Kasumi-1 (cell line): ENCODE data around the gene MYBPC3.
A peak's percentile ranks its signal among the peaks of the same experiment; 100 is the strongest.

Source experiments
- DNase-seq, 2 experiments: peaks; one replicate each; lab custom pipeline; 2025; lab: John Stamatoyannopoulos, UW

Gene MYBPC3

DNA sequence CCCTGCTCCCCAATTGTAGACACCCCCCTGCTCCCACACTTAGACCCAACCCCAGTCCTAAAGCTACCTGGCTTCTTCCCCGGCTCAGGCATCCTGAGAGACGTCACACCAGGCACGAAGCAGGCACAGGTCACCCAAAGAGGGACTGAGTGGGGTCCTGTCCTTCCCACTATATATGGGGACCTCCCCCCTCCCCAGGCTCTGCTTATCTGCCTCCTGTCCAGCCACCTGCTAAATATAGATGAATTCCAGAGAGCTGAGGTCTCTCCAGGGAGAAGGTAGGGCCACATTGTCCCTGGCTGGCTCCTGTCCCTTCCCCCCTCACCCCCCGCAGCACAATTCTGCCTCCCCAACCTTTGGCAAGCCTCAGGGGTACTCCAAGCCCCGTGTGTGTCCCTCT, at the start of gene MYBPC3:
Gene MYBPC3, minus strand, starts transcription at position 147 of the 400 bp plus-strand sequence. Its CDS starts 55 bp downstream, at position 92.
- no peak for DNase-seq

DNA sequence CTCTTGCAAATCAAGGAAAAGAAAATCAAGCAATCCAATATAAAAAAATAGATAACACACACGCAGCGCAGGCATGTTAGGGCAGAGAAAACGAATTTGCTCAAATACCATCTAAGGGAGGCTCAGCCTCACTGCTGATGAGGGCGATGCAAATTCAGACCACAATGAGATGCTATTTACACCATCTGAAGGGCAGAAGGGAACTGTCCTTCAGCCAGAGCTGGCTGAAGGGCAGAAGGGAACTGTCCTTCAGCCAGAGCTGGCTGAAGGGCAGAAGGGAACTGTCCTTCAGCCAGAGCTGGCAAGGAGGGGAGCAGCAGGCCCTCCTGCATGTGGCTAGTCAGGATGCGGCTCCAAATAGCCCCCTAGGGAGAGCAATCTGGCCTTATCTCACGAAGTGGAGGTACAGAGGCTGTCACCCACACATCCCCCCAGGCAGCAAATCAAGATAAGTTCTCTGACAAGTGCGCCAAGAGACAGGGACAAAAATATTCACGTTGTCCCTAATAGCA, 48.3 kb upstream of the MYBPC3 start:
- no peak for DNase-seq

DNA sequence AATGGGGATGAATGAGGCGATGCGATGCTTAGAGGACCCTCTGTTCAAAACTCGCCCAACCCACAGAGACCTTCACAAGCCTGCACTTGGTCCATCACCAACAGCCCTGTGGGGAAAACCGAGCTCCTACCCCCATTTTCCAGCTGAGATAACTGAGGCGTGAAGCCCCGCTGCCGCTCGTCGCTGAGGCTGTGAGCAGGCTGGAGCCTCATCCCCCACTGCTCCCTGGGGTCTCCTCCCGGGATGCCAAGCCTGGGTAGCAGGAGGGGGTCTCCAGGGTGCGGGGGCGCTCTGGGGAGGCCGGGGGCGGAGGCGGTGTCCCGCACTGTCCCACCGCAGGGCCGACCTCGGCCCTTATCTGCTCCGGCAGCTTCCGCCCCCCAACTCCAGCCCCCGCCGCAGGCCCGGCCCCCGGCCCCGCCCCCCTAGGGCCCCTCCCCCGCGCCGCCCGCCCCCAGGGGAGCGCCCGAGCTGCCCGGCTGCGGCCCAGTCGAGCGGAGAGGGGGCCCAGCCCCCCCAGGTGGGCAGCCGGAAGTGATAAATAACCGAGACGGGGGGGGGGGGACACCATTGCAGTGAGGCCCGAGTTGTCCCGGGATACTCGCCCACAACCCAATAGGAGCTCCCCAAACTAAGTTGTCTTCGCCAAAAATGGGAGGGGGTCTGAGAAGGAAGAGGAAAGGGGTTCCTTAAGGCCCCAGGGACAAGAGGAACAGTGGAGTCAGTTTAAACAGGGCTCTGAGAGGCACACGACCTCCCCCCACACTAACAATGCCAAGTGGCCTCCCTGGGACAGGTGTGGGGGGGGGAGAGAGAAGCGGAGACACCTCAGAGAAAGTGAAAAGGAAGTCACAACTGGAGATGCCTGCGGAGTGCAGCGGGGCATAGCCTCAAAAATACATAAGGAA, 47.6 kb upstream of the MYBPC3 start:
- DNase-seq, result no peak

DNA sequence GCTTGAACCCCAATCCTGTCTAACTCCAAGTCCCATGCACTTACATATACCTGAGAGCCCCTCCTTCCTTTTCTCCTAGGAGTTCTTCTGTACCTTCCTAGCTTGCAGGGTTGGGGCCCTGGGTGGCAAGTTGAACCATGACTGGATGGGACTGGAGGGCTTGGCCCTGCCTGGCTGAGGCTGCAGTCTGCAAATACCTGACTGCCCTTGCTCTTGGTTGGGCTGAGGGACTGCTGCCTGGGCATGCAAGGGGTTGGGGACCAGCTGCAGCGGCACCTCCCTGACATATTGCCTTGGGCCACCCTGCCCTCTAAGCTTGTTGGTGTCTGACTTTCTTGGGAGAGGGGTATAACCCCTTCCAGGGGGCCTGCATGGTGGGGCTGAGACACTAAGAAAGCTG, 46.0 kb upstream of the MYBPC3 start:
- no peak for DNase-seq

DNA sequence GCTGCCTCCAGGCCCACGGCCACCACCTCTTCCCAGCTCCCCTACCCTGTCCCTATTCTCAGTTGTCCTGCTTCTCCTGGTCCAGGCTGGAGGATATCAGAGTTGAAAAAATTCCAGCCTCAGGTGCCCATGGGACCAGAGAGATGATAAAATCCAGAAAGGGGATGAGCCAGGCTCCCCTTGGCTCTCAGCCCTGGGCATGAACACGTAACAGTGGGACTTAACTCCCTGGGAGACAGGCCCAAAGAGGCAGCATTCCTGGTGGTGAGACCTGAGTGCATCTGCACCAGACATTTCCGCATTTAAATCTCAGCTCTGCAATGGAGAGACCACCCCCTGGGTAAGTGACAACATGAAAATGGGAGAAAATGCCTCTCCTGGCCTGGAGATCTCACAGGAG, 45.5 kb upstream of the MYBPC3 start:
- no peak for DNase-seq

DNA sequence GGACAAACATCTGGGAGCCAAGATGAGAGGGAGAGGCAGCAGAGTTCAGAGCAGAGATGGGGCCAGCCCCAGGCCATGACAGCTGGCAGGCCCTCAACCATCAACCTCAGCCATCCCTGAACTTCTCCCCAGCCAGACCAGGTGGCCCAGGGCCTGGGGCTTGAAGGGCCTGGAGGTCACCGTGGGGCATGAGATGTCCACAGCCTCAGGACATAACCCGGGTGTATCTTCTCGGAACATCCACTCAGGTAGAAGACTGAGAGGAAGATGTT, 43.5 kb upstream of the MYBPC3 start:
- no peak for DNase-seq

DNA sequence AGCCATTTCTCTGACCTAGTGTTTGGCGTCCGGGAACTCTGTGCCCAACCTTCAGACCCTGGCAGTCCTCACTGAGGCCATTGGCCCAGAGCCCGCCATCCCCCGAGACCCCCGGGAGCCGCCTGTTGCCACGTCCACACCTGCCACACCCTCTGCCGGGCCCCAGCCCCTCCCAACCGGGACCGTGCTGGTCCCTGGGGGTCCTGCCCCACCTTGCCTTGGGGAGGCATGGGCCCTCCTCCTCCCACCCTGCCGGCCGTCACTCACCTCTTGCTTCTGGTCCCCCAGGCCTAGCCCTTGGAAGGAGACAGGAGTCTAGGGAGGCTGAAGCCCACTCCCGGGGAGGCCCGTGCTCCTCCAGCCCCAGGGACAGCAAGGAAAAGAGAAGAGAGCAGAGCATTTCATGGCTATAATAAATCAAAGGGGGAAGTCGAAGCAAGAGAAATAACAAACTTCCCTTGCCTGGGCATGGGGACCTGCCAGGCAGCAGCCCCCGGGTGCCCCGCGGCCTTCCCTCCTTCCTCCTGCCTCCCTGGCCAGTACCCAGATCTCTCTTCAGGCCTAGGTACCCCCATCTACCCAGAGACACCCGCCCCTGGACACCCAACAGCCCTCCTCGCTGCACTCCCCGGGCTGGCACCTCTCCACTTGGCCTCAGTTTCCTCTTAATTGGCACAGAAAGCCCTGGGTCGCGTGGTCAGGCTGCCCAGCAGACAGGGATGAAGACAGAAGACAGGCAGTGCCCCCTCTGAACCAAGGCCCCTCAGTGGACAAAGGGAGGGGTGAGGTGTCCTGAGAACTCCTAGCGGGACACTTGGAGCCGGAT, 42.9 kb upstream of the MYBPC3 start:
- DNase-seq, result no peak

DNA sequence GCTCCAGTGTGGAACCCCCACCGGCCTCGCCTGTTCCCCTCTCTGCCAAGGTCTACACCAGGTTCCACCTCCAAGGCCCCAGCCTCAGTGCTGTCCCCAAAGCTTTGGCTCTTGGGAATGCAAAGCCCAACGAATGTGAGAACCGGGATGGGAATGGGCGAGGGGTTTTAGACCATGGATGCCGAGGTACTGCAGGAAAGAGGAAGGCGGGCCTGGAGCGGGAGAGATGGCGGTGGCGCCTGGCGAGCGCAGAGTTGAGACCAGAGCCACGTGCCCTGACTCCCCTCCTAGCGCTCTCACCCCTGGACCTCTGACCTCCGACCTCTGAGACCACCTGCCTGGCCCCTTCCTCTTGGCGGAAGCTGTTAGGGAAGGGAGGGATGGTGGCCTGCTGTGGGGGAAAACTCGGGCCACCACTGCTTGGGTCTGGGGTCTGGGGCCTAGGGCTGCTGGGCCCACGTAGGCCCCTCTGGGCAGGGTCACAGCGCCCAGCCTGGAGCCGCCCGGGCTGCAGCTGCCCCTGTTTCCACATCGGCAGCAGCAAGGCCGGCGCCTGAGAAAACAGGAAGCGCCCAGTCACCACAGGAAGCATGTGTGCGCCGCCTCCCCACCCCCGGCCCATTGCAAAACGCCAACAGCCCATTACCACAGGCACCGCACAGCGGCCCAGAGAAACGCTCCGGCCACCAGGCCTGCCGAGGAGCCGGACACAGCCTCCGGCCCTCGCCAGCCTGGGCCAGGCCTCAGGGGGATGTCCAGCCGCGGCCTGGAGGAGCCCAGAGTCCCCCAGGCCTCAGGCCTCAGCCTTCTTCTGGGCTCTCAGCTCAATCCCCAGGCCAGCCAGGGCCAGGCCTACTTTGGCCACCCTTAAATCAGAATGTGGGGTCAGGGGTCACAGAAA, 42.1 kb upstream of the MYBPC3 start:
- DNase-seq, result peak; percentile 79

DNA sequence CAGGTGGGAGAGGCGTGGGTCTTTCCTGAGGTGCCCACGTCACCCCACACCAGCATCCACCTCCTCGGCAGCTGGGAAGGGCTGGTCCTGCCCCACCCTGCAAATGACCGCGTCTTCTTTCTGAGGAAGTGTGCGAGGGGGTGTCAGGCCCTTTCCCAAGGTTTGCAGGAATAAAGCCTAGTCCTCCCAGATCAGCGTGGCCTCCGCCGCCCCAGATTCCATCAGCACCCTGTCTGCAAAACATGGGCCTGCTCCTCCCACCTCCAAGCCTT, 41.5 kb upstream of the MYBPC3 start:
- no peak for DNase-seq

DNA sequence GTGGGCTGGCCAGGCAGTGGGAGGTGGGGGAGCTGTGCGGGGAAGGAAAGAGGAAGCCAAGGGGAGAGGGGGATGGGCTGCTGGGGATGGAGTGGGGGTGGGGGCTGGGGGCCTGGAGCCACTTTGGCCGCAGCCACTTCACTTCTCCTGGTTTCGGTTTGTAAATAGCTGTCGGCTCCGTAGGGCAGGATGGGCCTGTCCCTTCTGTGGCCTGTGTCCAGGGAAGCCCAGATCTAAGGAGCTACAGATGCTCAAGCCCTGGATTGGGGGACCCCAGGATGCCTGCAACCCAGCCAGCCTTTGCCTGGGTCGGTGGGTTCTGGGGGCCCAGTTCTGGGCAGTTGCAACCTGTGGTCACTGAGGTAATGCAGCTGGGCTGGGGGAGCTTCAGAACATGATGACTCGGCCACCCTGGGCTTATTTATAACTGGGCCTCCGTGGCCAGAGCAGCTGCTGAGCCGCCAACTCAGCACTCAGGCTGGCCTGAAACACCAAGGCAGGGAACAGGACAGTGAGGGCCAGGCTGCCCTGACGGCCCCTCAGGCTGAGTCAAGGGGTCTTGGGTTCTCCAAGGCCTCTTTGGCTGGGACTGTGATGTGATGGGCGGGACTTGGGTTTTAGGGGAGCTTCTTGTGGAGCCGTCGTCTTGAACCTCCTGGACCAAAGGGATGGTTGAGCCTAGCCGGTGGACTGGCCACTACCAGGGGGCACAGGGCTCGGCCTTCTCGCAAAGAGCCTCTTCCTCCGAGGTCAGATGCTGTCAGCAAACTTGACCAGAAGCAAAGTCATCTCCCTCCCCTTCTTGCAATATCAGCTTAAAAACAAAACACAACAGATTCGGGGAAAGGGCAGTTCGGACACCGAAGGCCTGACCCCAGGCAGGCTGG, 40.9 kb upstream of the MYBPC3 start:
- peak in 1 of 2 experiments; percentile 33 for DNase-seq

DNA sequence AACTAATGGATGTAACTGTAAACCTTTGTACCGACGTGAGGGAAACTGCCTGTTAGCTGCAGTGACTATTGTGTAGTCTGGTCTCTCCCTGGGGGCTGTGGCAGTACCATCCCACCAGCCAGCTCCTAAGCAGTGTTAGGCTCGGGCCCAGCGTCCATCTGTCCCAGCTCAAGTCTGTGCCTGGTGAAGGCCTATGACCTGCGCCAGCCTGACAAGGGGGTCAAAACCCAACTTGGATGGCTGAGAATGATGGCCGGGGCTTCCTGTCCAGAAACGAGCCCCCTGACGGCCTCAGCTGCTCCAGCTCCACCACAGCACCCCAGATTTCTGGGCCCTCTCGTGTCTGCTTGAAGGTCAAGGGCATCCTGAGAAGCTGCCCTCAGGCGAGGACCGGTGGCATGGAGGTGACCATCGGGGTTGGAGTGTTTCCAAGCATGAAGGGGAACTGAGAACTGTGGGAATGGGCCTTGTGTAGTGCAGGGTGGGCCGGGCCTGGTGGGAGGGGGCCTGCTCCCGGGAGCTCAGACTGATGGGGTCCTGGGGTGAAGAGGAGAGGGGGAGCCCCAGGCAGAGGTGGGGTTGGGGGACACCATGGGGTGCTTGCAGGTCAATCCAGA, 40.2 kb upstream of the MYBPC3 start:
- no peak for DNase-seq

DNA sequence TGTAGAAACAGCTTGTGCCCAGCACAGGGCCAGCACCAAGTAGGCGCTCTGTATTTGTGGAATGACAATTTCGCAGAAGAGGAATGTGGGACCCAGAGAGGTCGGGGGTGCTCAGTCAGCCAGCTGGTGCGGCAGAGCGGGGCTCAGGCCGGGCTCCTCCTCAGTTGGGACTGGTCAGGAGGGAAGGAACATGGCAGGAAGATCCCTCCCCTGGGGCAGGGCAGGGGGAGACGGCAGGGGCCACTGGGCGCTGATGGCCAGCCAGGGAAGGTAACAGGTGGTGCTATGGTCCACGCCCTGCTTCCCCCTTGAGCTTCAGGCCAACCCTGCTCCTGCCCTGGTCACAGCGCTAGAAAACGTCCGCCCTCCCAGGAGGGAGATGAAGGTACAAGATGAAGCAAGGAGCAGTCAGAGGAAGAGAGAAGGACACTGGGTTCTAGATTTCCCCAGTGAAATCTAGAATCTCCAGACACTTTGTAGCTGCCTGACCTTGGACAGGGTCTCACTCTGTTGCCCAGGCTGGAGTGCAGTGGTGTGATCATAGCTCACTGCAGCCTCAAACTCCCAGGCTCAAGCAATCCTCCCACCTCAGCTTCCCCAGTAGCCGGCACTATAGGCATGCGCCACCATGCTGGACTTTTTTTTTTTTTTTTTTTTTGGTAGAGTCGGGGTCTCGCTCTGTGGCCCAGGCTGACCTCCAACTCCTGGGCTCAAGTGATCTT, 39.4 kb upstream of the MYBPC3 start:
- no peak for DNase-seq

DNA sequence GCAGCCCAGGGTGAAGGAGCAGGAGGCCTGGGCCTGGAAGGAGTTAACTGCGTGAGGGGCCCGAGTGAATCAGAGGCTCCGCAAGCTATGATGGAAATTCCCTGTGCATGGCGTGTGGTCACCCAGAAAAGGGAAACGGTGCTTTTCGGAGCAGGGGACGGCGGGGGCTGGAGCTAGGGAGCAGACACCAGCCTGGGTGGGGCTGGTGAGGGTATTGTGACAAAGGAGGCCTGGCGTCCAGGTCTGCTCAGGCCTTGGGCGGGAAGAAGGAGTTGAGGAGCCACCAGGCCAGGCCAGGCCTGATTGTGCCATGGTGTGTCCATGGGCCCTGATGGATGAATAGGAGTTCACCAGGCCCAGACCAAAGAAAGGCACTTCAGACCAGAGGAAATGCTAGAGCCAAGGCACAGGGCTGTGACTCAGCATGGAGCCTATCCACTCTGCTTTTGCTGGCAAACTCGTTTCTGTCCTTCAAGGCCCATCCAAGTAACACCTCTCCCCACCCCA, 38.6 kb upstream of the MYBPC3 start:
- DNase-seq, result no peak

DNA sequence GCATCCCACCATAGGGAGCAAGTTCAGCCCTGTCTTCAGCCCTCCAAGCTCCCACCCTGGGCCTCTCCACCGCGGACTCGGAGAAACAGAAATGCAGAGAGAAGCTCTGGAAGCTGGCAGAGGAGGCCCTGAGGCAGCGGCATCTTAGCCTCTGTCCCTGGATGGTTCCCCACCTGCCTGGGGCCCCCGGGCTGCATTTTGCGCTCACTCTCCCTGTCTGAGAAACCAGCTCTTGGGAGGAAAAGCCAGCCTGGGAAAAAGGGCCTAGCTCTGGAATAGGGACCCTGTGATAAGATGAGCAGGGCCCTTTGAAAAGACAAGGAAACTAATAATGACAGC, 37.9 kb upstream of the MYBPC3 start:
- no peak for DNase-seq

DNA sequence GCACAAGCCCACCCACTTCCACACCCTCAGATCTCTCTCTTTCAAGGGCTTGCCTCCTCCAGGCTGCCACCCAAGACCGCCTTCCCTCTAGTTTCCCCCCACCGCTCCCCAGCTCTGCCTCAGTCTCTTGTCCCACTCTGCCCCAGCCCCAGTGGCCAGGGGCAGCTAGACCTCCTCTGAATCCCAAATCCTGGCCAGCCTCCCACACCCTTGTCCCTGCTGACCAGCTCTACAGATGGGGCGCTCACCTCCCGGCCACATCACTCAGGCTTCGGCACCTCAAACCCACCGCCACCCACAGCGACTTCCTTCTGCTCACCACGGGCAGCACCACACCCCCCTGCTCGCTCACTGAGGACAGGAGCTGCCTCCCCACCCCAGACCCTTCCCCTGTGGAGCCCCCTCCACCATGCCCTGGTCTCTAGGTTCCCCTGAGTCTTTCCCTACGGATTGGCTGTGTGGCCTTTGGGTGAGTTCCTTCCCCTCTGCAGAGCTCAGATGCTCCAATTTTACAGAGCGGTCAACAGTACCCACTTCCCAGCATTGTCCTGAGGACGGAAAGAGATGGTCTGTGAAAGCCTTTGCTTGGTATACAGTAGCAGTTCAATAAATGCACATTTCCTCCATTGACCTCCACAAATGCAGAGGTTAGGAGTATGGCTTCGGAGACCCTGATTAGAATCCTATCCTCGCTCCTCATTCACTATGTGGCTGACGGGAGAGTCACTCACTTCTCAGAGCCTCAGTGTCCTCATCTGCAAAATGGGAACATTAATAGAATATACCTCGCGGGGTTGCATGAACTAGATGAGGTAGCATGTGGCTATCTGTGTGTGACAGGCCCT, 37.3 kb upstream of the MYBPC3 start:
- DNase-seq, result no peak

DNA sequence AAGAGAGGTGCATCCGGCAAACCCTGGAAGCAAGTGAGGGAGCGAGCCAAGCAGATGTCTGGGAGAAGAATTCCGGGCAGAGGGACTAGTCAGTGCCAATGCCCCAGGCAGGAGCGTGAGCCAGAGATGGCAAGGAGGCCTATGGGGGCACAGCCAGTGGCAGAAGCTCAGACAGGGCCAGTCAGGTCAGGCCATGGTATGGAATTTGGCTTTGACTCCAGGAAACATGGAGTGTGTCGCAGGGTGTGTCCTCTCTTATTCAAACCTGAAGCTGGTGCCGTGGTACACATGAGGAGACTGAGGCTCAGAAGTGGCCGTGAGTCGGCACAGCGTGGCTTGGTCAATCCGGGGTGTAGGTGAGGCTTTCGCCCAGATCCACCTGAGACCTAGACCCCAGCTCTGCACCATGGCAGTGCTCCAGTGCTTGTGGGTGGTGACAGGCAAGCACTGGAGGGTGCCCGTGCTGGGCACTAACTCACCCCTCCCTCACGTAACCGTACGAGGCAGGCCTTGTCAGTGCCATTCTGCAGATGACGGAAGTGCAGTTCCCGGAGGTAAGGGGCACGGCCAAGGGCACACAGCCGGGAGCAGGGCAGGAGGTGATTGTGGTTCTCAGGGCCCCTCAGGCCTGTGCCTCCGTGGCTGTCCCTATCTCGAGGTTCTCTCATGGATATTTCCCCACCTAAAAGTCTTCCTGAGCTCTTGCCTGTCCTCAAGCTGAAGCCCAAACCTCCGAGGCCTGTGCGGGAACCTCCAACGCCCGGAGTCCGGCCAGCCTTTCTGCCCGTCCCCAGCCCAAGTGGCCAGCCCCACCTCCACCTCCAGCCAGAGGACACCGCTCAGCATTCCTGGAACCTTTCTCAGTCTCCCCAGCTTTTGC, 36.4 kb upstream of the MYBPC3 start:
- DNase-seq, result no peak

DNA sequence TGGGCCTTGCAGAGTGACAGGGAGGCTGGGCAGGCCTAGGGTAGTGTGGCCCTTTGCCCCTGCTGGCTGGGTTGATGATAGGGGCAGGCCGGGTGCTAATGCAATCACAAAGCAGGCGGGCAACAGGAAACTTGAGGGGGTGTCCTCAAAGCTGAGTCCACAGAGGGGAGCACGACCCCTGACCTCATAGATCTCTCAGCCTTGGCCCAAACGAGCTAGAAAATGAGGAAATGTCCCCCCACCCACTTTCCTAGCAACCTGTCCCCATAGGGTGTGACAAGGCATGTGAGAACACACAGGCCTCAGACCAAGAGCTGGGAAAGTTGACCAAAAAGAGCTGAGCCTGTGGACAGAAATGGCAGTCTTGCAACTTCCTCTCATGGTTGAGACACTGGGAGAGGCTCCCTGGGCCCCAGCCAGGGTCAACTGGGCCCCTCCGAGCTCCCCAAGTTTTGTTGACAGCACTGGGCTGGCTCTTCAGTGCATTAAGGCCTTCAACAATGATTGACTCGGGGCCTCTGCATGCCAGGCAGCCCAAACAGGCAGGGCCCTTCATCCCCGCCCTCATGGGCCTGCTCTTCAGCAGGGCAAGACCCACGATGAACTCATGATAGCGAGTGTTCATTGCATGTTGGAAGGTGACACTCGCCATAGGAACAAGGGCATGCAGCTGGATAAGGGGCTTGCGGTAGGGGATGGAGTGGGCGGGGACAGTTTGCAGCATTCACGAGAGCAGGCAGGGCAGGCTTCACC, 35.6 kb upstream of the MYBPC3 start:
- DNase-seq, result peak; percentile 38 to 42
